Posterior cingulate gyrus (tissue), 11 donors: ENCODE results near the gene NEO1.

ENCODE experiments used
- DNase-seq, 10 donors: peaks; one replicate each; pipeline versions ENCODE4 v3.0.0 to v3.0.0-alpha.2; 2020 to 2021; ENCODE audit warnings: mixed read lengths in 3 of 10
- intact Hi-C: fragments of 100-400 bp; cut with DNase I; formaldehyde crosslinking; loops from one replicate; pipeline ENCODE4 v1.15.1; 2023

Gene NEO1

DNA sequence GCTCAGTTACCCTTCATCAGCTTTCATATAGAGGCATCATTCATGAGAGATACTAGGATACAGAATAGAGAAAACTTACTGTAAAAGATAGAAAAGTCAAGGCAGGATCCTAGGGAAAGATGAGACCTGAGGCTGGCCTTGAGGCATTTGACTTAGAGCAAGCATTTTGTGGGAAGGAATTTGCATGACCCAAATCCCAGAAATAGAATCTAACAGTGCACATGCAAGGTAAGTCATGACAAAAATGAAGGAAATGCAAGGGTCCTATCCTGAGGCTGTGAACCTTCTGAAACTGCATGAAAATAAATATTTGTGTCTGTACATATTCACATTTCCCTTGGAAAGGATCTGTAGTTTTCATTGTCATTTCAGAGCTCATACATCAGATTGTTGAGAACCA lies 194.2 kb downstream of the NEO1 start:
- intact Hi-C loops, result loop anchor here (10.0 kb wide), 1 partner anchor 462 kb away; the partner anchor contains the start of gene ADPGK
- DNase-seq, result no peak

DNA sequence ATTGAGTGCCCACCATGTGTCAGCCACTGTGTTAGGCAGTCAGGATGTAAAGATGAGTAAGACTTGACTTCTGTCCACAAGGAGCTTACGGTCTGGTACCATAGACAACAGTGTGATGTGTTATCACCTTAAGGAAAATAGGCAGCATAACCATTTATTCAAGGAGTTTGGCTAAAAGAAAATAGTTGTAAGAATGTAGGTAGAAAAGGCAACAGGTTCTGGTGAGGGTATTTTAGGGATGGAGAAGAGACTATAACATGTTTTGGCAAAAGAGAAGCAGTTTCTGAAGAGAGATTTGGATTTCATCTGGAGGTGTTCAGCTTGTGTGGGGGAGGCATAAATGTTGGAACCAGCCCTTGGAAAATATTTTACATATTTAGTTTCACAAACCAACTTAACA lies 194.6 kb downstream of the NEO1 start:
- intact Hi-C loops, result loop anchor here (10.0 kb wide), 1 partner anchor 462 kb away; the partner anchor contains the start of gene ADPGK
- DNase-seq, result no peak

DNA sequence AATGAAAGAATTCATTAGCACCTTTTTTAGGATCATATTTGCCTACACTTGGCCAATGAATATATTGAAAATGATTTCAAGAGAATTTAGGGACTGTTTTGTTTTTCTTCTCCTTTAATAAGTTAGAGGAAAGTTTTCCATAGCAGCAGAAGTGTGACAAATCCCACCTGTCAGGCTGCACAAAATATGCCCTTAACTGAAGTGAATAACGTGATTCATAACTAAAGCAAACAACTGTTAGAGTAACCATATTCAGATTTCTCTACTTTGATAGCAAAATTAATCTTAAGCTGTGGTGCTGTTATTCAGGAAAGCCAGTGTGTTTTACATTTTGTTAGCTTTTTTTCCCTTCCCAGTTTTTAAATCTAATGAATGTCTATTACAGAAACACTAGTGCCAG lies 195.1 kb downstream of the NEO1 start:
- DNase-seq, result no peak
- intact Hi-C loops, result loop anchor here (10.0 kb wide), 1 partner anchor 463 kb away; the partner anchor contains the start of gene ADPGK

DNA sequence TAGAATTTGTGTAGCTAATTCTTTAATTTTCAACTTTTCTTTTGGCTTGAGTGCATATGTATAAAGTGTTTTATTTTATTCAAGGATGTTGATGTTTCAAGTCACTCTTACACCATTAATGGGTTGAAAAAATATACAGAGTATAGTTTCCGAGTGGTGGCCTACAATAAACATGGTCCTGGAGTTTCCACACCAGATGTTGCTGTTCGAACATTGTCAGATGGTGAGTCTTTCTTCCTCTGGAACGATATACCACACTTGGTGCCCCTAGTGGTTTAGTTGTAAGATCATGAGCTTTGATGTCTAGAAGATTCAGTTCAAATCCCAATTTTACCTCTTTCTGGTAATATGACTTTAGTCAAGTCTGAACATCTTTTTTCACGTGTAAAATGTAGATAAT lies 197.2 kb downstream of the NEO1 start:
- no peak for DNase-seq
- intact Hi-C loops, result loop anchor here (10.0 kb wide), 1 partner anchor 465 kb away; the partner anchor contains the start of gene ADPGK

DNA sequence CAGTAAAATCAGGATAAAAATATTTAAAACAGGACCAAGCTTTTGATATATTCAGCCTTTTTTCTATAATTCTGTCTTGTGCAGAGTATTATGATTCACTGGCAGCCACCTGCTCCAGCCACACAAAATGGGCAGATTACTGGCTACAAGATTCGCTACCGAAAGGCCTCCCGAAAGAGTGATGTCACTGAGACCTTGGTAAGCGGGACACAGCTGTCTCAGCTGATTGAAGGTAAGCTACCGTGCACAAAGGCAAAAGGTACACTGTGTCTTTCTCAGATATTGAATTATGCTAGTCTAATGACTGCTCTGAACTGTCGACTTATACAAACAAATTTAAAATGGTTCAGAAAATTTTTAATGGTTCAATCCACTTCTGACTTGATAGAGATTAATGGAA lies 202.3 kb downstream of the NEO1 start:
- intact Hi-C loops, result no loop called here
- no peak for DNase-seq

DNA sequence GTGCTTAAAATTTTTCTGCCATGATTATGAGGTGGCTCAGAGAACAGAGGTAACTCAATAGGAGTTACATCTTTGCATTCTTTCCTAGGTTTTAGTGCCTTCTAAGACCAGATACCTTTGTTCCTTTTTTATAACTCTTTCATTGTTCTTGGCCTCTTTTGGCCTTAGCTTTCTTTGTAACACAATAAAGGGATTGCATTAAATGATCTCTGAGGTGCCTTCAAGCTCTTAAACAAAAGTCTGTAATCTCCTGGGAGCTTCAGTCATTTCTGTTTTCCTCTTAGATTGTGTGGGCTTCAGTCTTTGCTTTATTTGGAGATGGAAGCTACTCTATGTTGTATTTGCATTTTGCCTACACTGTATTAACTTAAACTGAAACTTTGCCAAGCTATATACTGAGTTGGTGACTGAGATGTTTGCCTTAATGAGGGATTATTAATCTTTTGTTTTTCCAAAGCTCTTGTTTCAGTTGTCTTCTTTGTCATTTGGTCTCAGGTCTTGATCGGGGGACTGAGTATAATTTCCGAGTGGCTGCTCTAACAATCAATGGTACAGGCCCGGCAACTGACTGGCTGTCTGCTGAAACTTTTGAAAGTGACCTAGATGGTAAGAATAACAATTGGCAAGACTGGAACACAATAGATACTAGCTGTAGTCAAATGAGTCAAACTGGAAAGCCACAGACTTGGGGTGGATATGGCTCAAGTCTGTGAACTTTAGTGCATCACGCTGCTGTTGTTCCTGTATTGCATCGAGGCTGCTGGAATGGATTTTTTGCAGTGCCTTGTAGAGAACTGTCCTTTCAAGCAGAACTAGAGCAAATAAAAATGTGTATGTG lies 206.2 kb downstream of the NEO1 start:
- intact Hi-C loops, result no loop called here
- no peak for DNase-seq

DNA sequence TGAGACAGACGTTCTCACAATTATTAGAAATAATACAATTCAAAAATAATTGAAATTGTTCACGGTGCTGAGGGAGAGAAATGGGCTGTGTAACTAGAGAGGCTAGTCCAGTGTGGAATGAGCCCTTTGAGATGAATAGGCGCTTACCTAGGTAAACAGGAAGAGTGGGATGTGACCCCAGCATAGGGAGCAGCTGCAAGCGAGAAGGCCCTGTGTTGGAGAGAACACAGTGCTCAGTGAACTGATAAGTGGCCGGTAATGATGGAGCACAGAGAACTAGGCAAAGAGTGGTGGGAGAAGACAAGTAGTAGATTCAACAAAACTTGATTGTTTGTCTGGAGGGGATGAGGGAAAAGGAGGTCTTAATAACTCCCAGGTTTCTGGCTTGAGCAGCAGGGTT lies 212.6 kb downstream of the NEO1 start:
- no peak for DNase-seq
- intact Hi-C loops, result no loop called here

DNA sequence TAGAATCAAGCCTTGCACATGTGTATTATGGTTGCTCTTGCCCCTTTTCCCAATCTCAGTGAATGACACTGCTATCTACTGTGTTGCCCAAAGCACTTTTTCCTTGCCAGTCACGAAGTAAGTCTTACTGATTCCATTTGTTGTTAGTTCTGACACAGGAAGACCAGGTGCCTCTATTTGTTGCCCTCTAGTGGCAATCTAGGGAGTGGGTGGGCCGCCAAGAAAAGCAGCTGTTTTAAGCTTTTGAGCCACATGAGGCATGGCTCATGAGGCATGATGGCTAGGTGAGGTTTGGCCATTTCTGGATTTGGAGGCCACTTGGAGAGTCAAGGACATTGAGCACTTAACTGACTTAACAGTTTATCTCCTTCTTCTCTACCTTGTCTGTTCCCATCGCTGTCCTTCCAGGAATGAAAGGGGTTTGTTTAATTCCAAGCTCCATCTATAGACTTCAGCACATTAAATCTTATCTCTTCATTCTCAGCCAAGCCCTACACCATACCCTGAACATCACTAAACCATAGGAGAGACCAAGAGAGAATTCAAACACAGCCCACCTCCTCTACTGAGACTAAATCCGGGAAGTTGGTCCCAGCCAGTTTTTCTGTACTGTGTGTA lies 213.4 kb downstream of the NEO1 start:
- intact Hi-C loops, result no loop called here
- DNase-seq, result peak in 1 of 10 donors; percentile 37

DNA sequence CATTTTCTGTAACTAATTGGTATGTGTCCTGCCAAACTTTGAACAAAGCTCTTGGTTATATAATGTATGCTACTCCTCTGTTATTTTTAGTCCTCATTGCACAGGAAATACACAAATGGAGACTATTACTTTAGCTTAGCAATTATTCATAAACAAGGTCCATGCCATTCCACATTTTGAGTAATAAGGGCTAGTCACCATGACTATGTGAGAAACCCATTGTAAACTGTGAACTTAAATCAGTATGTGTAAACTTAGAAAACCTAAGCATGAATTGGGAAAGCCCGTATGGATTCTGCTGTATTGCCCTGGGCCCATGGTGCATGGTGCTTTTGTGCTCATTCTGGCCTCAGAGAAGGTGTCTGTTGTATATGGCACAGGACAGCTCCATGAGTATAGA lies 216.2 kb downstream of the NEO1 start:
- DNase-seq, result no peak
- intact Hi-C loops, result no loop called here

DNA sequence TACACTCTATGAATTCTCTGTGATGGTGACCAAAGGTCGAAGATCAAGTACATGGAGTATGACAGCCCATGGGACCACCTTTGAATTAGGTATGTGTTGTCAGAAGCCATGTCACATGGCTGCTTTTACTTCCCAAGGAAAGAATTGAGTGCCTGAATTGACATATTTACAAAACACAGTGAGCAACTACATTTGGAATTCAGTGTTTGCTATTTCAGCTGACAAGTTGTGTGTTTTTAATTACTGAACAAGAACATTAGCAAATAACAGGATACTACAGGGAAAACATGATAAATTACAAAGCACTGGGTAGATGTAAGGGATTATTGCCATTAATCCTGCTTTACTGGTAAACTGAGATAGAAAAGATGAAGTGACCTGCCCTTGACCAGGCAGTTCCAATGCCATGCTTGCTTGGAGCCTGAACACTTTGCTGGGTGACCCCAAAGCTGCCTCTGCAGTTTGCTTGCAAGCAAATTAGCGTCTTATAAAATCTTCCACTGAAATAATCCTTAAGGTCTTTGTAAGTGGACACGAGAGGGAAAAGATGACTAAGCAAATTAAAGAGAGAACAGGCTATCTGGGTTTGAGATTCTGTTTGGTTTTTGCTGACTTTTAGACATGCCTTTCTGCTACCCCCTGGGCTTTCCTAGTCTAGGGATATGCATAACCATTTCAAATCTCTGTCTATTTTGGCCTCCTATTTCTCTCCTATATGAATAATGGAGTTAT lies 218.3 kb downstream of the NEO1 start:
- intact Hi-C loops, result no loop called here
- no peak for DNase-seq

DNA sequence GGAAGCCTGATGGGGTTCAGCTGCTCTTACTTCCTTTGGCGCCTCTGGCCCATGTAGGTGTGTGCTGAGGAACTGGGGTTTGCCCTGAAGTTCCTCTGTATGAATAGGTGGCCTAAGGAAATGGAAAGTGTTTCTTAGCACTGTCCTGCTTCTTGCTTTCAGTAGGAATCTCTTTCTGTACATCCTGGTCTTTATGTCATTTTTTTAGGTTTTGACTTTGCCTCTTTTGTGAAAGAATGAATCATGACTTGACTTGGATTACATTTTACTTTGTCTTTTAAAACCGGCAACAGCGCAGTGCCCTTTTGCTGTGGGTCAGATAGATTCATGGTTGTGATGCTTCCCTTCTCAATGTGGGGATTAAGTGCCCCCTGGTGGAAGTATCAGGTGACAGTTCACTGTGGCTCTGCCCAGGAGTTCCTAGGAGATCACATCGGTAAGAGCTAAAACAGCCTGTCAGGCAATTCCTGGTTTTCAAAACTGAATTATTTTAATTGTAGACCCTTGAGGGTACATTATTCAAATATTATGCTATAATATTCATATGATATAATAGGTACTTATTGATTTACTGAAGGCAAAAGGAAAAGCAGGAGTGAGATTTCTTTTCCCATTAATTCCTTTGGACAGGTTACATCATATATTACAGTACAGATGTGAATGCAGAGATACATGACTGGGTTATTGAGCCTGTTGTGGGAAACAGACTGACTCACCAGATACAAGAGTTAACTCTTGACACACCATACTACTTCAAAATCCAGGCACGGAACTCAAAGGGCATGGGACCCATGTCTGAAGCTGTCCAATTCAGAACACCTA lies 221.1 kb downstream of the NEO1 start:
- intact Hi-C loops, result loop anchor here (2.0 kb wide), 1 partner anchor 477 kb away; no protein-coding TSS in a partner anchor
- peak in 6 of 10 donors; percentile 33 to 84 (median 58) for DNase-seq

DNA sequence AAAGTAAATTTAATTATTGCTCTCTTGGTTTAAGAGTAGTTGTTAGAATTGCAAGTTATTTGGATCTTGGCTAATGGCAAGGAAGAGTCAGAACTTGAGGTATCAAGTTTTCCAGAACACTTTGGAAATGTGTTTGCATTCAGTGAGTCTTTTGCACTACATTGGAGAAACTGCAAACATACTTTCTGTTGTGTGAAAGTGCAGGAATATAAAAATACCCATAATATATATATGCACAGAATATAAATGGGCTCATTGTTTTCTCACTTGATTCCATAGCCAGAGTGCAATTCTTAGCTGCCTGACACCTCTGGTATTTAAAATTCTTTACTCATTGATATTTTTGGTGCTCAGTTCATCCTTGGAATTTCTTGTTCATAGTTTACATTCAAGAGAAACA lies 223.6 kb downstream of the NEO1 start:
- intact Hi-C loops, result no loop called here
- DNase-seq, result no peak

DNA sequence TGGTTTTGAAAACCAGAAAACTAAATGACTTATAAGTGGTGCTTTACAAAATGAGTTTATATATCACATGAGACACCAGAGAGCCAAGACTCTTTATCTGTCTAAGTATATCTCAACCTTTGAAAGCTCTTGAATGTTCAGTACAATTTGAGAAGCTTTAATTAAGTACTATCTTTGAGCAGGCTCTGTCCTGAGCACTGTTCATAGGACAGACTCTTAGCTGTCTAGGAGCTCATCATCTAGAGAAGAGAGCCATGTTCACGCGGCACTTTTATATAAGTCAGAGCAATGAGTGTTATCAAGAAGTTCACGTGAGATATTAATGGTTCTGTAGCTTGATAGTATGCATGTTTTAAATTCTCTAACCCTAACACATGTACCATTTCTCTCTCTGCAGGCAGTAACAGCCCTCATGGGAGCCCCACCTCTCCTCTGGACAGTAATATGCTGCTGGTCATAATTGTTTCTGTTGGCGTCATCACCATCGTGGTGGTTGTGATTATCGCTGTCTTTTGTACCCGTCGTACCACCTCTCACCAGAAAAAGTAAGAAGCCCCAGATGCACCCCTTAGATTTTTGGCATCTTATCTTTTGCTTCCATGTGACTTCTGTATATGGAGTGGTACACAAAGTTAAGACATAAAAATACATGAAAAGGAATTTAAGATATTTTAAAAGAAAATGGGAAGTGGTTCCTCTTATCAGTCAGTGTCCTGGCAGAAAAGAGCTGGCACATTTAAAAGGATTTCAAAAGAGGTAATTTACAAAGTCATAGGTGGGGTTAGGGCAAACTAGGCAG lies 230.5 kb downstream of the NEO1 start:
- intact Hi-C loops, result no loop called here
- DNase-seq, result no peak

DNA sequence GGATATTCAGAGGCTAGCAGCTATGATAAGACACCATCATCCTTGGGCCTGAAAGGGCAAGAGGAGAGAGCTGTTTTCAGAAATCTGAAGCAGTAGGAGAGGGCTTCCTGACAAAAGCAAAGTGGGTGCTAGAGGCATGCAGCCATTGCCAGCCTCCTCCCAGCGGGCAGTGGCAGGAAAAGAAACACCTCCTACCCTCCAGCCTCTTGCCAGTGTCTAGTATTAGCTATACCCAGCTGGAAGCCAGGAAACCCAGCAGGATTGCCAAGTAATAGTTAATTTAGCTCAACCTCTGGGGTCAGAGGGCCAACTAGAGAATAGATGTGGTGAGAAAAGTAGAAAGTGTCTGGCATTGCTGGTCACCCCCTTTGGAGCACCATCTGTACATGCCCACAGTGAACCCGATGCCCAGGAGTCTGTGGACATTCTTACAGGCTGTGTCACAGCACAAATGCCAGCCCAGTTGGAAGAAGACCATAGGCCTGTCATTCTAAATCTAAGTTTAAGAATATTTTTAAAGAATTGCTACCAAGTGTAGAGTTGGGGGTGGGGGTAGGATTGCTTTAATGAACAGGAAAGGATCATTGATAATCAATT lies 231.2 kb downstream of the NEO1 start:
- intact Hi-C loops, result no loop called here
- DNase-seq, result no peak

DNA sequence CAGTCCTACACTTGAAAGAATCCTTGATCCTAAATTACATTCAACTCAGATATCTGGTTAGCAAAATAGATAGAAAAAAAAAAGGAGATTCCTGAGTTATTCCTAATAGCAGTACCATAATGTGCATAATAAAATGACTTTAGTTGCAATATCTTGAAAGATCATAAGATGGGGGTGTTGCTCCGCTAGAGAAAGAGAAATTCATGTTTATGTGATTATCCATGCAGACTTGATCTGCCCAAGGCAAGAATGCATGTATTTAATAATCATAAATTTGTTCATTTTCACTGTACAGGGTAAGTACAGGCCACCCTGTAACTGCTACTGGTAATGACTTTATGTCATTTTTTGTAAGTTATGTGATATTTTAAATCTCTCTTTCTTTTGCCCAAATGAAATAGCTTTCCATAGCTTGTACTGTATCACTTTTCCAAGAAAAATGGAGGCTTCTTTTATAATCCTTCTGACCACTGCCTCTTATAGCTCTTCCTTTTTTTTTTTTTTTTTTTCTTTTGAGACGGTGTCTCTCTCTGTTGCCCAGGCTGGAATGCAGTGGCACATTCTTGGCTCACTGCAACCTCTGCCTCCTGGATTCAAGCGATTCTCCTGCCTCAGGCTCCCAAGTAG lies 231.9 kb downstream of the NEO1 start:
- DNase-seq, result no peak
- intact Hi-C loops, result no loop called here

DNA sequence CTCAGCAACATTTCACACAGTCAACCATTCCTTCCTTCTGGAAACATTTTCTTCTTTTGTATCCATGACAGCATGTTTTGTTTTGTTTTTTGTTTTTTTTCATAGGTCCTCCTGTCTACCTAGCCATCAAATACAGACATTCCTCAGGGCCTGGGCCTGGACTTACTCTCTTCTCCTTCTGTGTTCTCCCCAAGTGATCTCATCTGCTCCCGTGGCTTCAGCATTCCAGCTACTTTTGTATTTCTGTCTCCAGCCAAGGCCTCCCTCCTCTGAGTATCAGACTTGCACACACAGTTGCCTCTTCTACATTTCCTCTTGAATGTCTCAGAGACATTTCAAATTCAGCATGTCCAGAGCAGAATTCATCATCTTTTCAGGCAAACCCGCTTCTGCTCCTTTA lies 234.0 kb downstream of the NEO1 start:
- intact Hi-C loops, result no loop called here
- no peak for DNase-seq

DNA sequence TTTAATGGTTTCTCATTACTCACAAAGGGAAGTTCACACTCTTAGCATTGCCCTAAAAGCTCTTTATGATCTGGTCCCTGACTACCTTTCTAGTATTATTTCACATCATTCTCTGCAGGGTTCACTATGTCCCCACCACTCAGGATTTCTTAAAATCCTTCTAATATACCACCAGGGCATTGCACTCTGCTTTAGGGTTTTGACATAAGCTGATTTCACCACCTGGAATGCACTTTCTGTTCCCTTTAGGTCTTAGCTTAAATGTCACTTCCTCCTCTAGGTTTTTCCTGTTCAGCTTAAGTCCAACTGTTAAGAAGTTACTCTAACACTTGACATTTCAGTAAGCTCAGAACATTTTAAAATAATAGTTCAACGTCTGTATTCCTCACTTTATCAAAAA lies 234.8 kb downstream of the NEO1 start:
- intact Hi-C loops, result no loop called here
- no peak for DNase-seq

DNA sequence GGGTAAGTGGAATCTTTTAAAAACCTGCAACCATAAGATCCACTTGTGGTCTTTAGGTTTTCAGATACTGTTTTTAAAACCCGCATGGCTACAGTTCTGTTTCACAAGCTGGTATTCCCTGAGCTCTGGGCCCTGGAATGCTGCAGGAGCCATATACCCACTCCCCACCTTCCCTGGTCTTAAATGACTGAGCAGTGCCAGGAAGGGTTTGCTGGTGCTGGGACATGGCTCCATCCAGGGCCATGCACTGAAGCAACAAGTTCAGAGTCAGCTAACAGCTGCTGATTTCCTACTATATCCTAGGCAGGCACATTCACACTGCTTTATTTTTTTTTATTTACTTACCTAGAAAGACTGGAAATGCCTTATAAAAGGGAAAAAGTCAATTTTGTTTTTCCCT lies 239.2 kb downstream of the NEO1 start:
- DNase-seq, result no peak
- intact Hi-C loops, result no loop called here

DNA sequence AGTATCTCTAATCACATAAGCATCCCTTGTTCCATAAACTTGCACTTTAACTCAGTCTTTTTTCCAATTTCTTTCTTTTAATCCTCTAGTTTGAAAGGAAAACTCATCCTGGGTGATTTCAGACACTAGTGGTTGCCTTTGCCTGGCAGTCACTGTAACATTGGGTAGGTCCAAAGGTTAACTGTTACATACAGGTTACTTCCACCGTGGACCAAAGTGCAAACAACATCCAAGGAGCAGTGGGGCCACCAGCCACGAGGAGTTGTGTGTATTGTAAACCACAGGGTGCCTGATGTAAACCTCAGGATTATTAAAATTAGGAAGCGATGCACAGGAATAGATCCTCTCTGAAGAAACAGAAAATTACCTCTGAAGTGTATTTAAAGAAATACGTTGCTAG lies 241.5 kb downstream of the NEO1 start:
- no peak for DNase-seq
- intact Hi-C loops, result no loop called here
